PFSK-1 (cell line): ENCODE results near the gene SEMA4B.

Source experiments
- POLR2AphosphoS5 ChIP-seq: IDR thresholded peaks from 2 replicates; pipeline ENCODE4 v1.6.1; 2012; ENCODE audit warnings: low read depth, mild to moderate bottlenecking, control low read depth, low read length, moderate library complexity
- REST ChIP-seq, 2 experiments: IDR thresholded peaks; 2 replicates each; pipeline versions ENCODE4 v1.6.1 to v1.8.0; 2011 to 2012; ENCODE audit warnings: low read depth in 2 of 2, low read length in 2 of 2, control low read depth in 1 of 2, inconsistent platforms in 1 of 2, mild to moderate bottlenecking in 1 of 2, moderate library complexity in 1 of 2; ENCODE audit not compliant: insufficient read depth in 1 of 2
- SIN3A ChIP-seq: IDR thresholded peaks from 2 replicates; pipeline ENCODE4 v1.6.1; 2012; ENCODE audit warnings: mild to moderate bottlenecking, low read length, moderate library complexity, borderline replicate concordance; ENCODE audit not compliant: insufficient read depth
- TAF1 ChIP-seq: IDR thresholded peaks from 2 replicates; pipeline ENCODE4 v1.6.1; 2012; ENCODE audit warnings: low read length, control low read depth, borderline replicate concordance; ENCODE audit not compliant: insufficient read depth

- TF ChIP-seq POLR2AphosphoS5 (no peak), SIN3A (no peak), REST (IDR thresholded peaks at IDR 0.05; ENCODE audit: insufficient read depth in 1 of 2, low read depth in 2 of 2, low read length in 2 of 2) (no peak), TAF1 (no peak)
Measured at GRCh38 chr15:90232196-90232595, 31.1 kb downstream of the SEMA4B start.
